ENCODE measurements around the gene ALDOB.
A peak's percentile ranks its signal among the peaks of the same experiment; 100 is the strongest.

ALDOB gene

GRCh38 chr9:101415578-101415977 is 20.0 kb downstream of the ALDOB start:
- DNase-seq (ENCODE audit: low read depth), result no peak
- no peak overlapping the region for H3K4me3 ChIP-seq (ENCODE audit: control insufficient read depth, low read depth, low read length)
- TF ChIP-seq, protein P1, sequence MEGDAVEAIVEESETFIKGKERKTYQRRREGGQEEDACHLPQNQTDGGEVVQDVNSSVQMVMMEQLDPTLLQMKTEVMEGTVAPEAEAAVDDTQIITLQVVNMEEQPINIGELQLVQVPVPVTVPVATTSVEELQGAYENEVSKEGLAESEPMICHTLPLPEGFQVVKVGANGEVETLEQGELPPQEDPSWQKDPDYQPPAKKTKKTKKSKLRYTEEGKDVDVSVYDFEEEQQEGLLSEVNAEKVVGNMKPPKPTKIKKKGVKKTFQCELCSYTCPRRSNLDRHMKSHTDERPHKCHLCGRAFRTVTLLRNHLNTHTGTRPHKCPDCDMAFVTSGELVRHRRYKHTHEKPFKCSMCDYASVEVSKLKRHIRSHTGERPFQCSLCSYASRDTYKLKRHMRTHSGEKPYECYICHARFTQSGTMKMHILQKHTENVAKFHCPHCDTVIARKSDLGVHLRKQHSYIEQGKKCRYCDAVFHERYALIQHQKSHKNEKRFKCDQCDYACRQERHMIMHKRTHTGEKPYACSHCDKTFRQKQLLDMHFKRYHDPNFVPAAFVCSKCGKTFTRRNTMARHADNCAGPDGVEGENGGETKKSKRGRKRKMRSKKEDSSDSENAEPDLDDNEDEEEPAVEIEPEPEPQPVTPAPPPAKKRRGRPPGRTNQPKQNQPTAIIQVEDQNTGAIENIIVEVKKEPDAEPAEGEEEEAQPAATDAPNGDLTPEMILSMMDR (IDR thresholded peaks at IDR 0.05; ENCODE audit: control insufficient read depth, insufficient read depth, low read depth, low read length, missing control alignments), result no peak

DNA sequence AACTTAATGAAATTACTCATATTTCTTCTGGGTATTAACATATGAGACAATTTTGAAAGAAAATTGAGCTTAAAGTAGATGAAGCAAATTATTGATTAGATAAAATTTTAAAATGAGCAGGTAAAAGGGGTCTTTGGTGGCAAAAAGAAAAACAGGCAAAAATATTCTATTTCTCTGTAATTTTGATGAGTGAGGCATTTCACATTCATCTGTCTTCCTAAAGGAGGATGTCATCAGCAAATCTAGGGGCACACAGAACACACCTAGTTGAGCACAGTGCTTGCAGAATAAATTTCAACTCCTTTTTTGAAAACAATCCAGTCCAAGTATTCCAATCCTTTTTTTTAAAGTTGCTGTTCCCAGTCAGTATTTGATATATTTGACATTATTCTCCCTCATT is 20.7 kb downstream of the ALDOB start:
- DNase-seq (ENCODE audit: low read depth), result no peak
- no peak overlapping the region for H3K4me3 ChIP-seq (ENCODE audit: control insufficient read depth, low read depth, low read length)
- TF ChIP-seq, protein P1 (IDR thresholded peaks at IDR 0.05; ENCODE audit: control insufficient read depth, insufficient read depth, low read depth, low read length, missing control alignments), result no peak

DNA sequence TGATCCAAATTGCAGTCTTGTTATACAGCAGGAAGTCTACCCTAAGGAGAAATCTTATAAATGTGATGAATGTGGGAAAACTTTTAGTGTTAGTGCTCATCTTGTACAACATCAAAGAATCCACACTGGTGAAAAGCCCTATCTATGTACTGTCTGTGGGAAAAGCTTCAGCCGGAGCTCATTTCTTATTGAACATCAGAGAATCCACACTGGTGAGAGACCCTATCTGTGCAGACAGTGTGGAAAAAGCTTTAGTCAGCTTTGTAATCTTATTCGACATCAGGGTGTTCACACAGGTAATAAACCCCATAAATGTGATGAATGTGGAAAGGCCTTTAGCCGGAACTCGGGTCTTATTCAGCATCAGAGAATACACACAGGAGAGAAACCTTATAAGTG is 26.5 kb downstream of the ALDOB start:
- no peak overlapping the region for H3K4me3 ChIP-seq (ENCODE audit: control insufficient read depth, low read depth, low read length)
- TF ChIP-seq, protein P1 (IDR thresholded peaks at IDR 0.05; ENCODE audit: control insufficient read depth, insufficient read depth, low read depth, low read length, missing control alignments), result no peak
- no peak for DNase-seq (ENCODE audit: low read depth)

DNA sequence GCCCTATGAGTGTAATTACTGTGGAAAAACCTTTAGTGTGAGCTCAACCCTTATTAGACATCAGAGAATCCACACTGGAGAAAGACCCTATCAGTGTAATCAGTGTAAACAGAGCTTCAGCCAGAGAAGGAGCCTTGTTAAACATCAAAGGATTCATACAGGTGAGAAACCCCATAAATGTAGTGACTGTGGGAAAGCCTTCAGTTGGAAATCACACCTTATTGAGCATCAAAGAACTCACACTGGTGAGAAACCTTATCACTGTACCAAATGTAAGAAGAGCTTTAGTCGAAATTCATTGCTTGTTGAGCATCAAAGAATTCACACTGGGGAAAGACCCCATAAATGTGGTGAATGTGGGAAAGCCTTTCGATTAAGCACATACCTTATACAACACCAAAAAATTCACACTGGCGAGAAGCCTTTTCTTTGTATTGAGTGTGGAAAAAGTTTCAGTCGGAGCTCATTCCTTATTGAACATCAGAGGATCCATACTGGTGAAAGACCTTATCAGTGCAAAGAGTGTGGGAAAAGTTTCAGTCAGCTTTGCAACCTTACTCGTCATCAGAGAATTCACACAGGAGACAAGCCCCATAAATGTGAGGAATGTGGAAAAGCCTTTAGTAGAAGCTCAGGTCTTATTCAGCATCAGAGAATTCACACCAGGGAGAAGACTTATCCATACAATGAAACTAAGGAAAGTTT is 27.0 kb downstream of the ALDOB start:
- TF ChIP-seq, protein P1 (IDR thresholded peaks at IDR 0.05; ENCODE audit: control insufficient read depth, insufficient read depth, low read depth, low read length, missing control alignments), result no peak

GRCh38 chr9:101403516-101404285 is 31.9 kb downstream of the ALDOB start:
- DNase-seq (ENCODE audit: low read depth), result no peak
- TF ChIP-seq, protein P1 (IDR thresholded peaks at IDR 0.05; ENCODE audit: control insufficient read depth, insufficient read depth, low read depth, low read length, missing control alignments), result no peak
- H3K4me3 ChIP-seq (ENCODE audit: control insufficient read depth, low read depth, low read length), result no peak overlapping the region

More for the DNA sequence above, 27.0 kb downstream of the ALDOB start:
- H3K4me3 ChIP-seq (ENCODE audit: control insufficient read depth, low read depth, low read length), result no peak overlapping the region
- DNase-seq (ENCODE audit: low read depth), result no peak

DNA sequence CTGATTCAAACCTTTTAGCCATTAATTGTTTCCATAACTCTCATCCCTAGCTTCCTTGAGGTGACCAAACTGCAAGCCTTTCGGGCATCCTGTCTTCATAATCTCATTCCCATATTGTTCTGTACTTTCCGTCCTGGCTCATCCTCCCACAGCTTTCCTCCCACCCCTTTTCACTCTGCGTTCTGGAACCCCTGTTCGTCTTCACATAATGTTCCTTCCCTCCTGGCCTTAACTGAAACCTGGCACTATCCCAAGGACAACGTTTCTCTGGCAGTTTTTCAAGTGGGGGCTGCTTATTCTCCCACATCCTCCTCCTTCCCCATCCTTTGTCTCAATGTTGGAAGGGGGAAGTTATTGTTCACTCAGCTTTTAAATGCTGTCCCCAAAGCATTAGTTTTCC is 35.5 kb downstream of the ALDOB start:
- peak overlapping the region; percentile 12 for H3K4me3 ChIP-seq (ENCODE audit: control insufficient read depth, low read depth, low read length)

More for the DNA sequence above, 35.5 kb downstream of the ALDOB start:
- no peak for DNase-seq (ENCODE audit: low read depth)
- TF ChIP-seq, protein P1 (IDR thresholded peaks at IDR 0.05; ENCODE audit: control insufficient read depth, insufficient read depth, low read depth, low read length, missing control alignments), result no peak
